Measurements from ENCODE around the gene SLC38A11.
"Not testable (repeated sequence)": the region's sequence is repeated elsewhere in the genome, so short reads cannot be mapped to it uniquely, and the experiment has no call there.

Gene SLC38A11

GRCh38 chr2:164879901-164880535 lies 75.3 kb downstream of the SLC38A11 start:
- Histone ChIP-seq H3K36me3 (ENCODE audit: control insufficient read depth, insufficient read depth, low read length) (no peaks in the 10 kb centered on the region), H3K27ac (ENCODE audit: low read depth, low read length) (no peak overlapping the region), H3K9ac (ENCODE audit: low read length) (no peak overlapping the region), H3K4me1 (ENCODE audit: control insufficient read depth, insufficient read depth, low read length) (no peaks in the 10 kb centered on the region), H3K4me3 (ENCODE audit: low read length) (no peak overlapping the region), H3K27me3 (ENCODE audit: control insufficient read depth, insufficient read depth, low read length) (no peaks in the 10 kb centered on the region)

- Histone ChIP-seq H3K27me3 (ENCODE audit: control insufficient read depth, insufficient read depth, low read length) (no peaks in the 10 kb centered on the region), H3K4me1 (ENCODE audit: control insufficient read depth, insufficient read depth, low read length) (no peaks in the 10 kb centered on the region), H3K27ac (ENCODE audit: low read depth, low read length) (no peak overlapping the region), H3K4me3 (ENCODE audit: low read length) (no peak overlapping the region), H3K9ac (ENCODE audit: low read length) (no peak overlapping the region), H3K36me3 (ENCODE audit: control insufficient read depth, insufficient read depth, low read length) (no peaks in the 10 kb centered on the region)
Observed at GRCh38 chr2:164877927-164878326, 77.4 kb downstream of the SLC38A11 start.

DNA sequence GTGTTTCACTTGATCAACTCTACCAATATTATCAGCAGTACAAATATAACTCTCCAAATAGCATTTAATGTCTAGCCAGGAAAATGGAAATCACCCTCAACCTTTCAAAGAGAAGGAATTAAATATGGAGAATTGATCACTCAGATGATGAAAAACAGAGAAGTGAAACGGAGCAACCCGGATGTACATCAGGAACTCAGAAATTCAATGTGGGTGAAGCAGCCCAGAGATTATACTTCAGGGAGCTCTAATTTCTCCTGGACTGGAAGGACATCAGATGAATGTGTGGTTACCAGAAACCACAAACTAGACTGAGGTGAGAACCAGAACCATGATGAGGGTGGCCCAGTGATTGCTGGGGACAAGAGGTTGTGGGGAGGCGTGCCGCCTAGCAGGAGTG lies 78.2 kb downstream of the SLC38A11 start:
- Histone ChIP-seq H3K4me1 (ENCODE audit: control insufficient read depth, insufficient read depth, low read length) (no peaks in the 10 kb centered on the region), H3K9ac (ENCODE audit: low read length) (no peak overlapping the region)

GRCh38 chr2:164875334-164876205 lies 79.8 kb downstream of the SLC38A11 start:
- no peak overlapping the region for H3K4me3 ChIP-seq (ENCODE audit: low read length)
- H3K9ac ChIP-seq (ENCODE audit: low read length) = no peak overlapping the region
- no peak overlapping the region for H3K27ac ChIP-seq (ENCODE audit: low read depth, low read length)

More for the DNA sequence above, 78.2 kb downstream of the SLC38A11 start:
- Histone ChIP-seq H3K27ac (ENCODE audit: low read depth, low read length) (no peak overlapping the region), H3K4me3 (ENCODE audit: low read length) (no peak overlapping the region), H3K36me3 (ENCODE audit: control insufficient read depth, insufficient read depth, low read length) (no peaks in the 10 kb centered on the region), H3K27me3 (ENCODE audit: control insufficient read depth, insufficient read depth, low read length) (no peaks in the 10 kb centered on the region)

GRCh38 chr2:164873210-164873908 lies 82.0 kb downstream of the SLC38A11 start:
- H3K36me3 ChIP-seq (ENCODE audit: control insufficient read depth, insufficient read depth, low read length) = no peaks in the 10 kb centered on the region
- no peak overlapping the region for H3K9ac ChIP-seq (ENCODE audit: low read length)
- H3K4me3 ChIP-seq (ENCODE audit: low read length) = no peak overlapping the region
- no peak overlapping the region for H3K27ac ChIP-seq (ENCODE audit: low read depth, low read length)
- no peaks in the 10 kb centered on the region for H3K27me3 ChIP-seq (ENCODE audit: control insufficient read depth, insufficient read depth, low read length)
- no peaks in the 10 kb centered on the region for H3K4me1 ChIP-seq (ENCODE audit: control insufficient read depth, insufficient read depth, low read length)

More at GRCh38 chr2:164875334-164876205, 79.8 kb downstream of the SLC38A11 start:
- no peaks in the 10 kb centered on the region for H3K27me3 ChIP-seq (ENCODE audit: control insufficient read depth, insufficient read depth, low read length)
- no peaks in the 10 kb centered on the region for H3K36me3 ChIP-seq (ENCODE audit: control insufficient read depth, insufficient read depth, low read length)
- H3K4me1 ChIP-seq (ENCODE audit: control insufficient read depth, insufficient read depth, low read length) = no peaks in the 10 kb centered on the region

DNA sequence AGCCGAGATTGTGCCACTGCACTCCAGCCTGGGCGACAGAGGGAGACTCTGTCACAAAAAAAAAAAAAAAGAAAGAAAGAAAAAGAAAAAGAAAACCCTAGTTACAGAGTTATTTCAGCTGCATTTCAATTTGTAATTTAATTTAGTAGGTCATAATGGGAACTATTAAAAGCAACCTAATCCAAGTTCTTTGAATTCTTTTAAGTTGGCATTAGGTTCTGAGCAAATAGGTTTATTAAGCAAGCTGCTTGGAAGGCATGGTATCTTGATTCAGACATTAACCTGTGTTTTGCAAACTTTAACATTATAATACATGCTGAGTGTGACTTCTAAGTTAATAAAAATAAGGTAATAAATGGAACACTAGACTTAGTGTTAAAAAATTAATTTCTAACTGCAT lies 83.9 kb downstream of the SLC38A11 start:
- no peak overlapping the region for H3K27ac ChIP-seq (ENCODE audit: low read depth, low read length)
- H3K9ac ChIP-seq (ENCODE audit: low read length) = no peak overlapping the region
- H3K27me3 ChIP-seq (ENCODE audit: control insufficient read depth, insufficient read depth, low read length) = no peaks in the 10 kb centered on the region
- no peaks in the 10 kb centered on the region for H3K36me3 ChIP-seq (ENCODE audit: control insufficient read depth, insufficient read depth, low read length)
- no peaks in the 10 kb centered on the region for H3K4me1 ChIP-seq (ENCODE audit: control insufficient read depth, insufficient read depth, low read length)
- H3K4me3 ChIP-seq (ENCODE audit: low read length) = no peak overlapping the region

GRCh38 chr2:164869420-164869772 lies 85.9 kb downstream of the SLC38A11 start:
- Histone ChIP-seq H3K4me1 (ENCODE audit: control insufficient read depth, insufficient read depth, low read length) (no peaks in the 10 kb centered on the region), H3K36me3 (ENCODE audit: control insufficient read depth, insufficient read depth, low read length) (no peaks in the 10 kb centered on the region), H3K27me3 (ENCODE audit: control insufficient read depth, insufficient read depth, low read length) (no peaks in the 10 kb centered on the region), H3K9ac (ENCODE audit: low read length) (no peak overlapping the region), H3K4me3 (ENCODE audit: low read length) (no peak overlapping the region), H3K27ac (ENCODE audit: low read depth, low read length) (no peak overlapping the region)

GRCh38 chr2:164868563-164869419 lies 86.5 kb downstream of the SLC38A11 start:
- no peak overlapping the region for H3K27ac ChIP-seq (ENCODE audit: low read depth, low read length)
- no peaks in the 10 kb centered on the region for H3K4me1 ChIP-seq (ENCODE audit: control insufficient read depth, insufficient read depth, low read length)
- H3K36me3 ChIP-seq (ENCODE audit: control insufficient read depth, insufficient read depth, low read length) = no peaks in the 10 kb centered on the region
- no peak overlapping the region for H3K9ac ChIP-seq (ENCODE audit: low read length)
- no peak overlapping the region for H3K4me3 ChIP-seq (ENCODE audit: low read length)
- H3K27me3 ChIP-seq (ENCODE audit: control insufficient read depth, insufficient read depth, low read length) = no peaks in the 10 kb centered on the region

- Histone ChIP-seq H3K36me3 (ENCODE audit: control insufficient read depth, insufficient read depth, low read length) (no peaks in the 10 kb centered on the region), H3K4me1 (ENCODE audit: control insufficient read depth, insufficient read depth, low read length) (no peaks in the 10 kb centered on the region), H3K9ac (ENCODE audit: low read length) (no peak overlapping the region), H3K4me3 (ENCODE audit: low read length) (no peak overlapping the region), H3K27me3 (ENCODE audit: control insufficient read depth, insufficient read depth, low read length) (no peaks in the 10 kb centered on the region), H3K27ac (ENCODE audit: low read depth, low read length) (no peak overlapping the region)
Observed at GRCh38 chr2:164867779-164868397, 87.4 kb downstream of the SLC38A11 start.

- not testable (repeated sequence) for H3K27ac ChIP-seq (ENCODE audit: low read depth, low read length); H3K27me3 ChIP-seq (ENCODE audit: control insufficient read depth, insufficient read depth, low read length); H3K9ac ChIP-seq (ENCODE audit: low read length); H3K4me1 ChIP-seq (ENCODE audit: control insufficient read depth, insufficient read depth, low read length); H3K36me3 ChIP-seq (ENCODE audit: control insufficient read depth, insufficient read depth, low read length); H3K4me3 ChIP-seq (ENCODE audit: low read length)
Observed at GRCh38 chr2:164866381-164866780, 88.9 kb downstream of the SLC38A11 start.

GRCh38 chr2:164860694-164861042 lies 94.7 kb downstream of the SLC38A11 start:
- H3K36me3 ChIP-seq (ENCODE audit: control insufficient read depth, insufficient read depth, low read length) = no peaks in the 10 kb centered on the region
- H3K4me3 ChIP-seq (ENCODE audit: low read length) = no peak overlapping the region
- no peak overlapping the region for H3K27ac ChIP-seq (ENCODE audit: low read depth, low read length)
- H3K4me1 ChIP-seq (ENCODE audit: control insufficient read depth, insufficient read depth, low read length) = no peaks in the 10 kb centered on the region
- H3K27me3 ChIP-seq (ENCODE audit: control insufficient read depth, insufficient read depth, low read length) = no peaks in the 10 kb centered on the region
- H3K9ac ChIP-seq (ENCODE audit: low read length) = no peak overlapping the region
